ENCODE data around the gene COL16A1.

Gene COL16A1

GRCh38 chr1:31607360-31607759 lies 96.5 kb downstream of the COL16A1 start:
- no peak for TF ChIP-seq HDGF (IDR thresholded peaks at IDR 0.05; ENCODE audit: borderline replicate concordance)
- CTCF ChIA-PET = no interaction called here
- POLR2A ChIA-PET = no interaction called here
- DNase-seq (ENCODE audit: extremely low spot score) = no peak

- ChIA-PET POLR2A (no interaction called here), CTCF (interaction anchor here (1.0 kb wide), 1 partner anchor 13 kb away, joined by 3 read pairs; no protein-coding TSS in a partner anchor)
- no peak for DNase-seq (ENCODE audit: extremely low spot score)
- TF ChIP-seq L3MBTL2 (conservative IDR thresholded peaks at IDR 0.05) (no peak), CTBP1 (IDR thresholded peaks at IDR 0.05; ENCODE audit: borderline replicate concordance) (no peak), SUZ12 (IDR thresholded peaks at IDR 0.05) (no peak), ZNF384 (IDR thresholded peaks at IDR 0.05) (no peak), ELF4 (IDR thresholded peaks at IDR 0.05) (no peak), PKNOX1 (IDR thresholded peaks at IDR 0.05) (no peak), FOXM1 (IDR thresholded peaks at IDR 0.05; ENCODE audit: borderline replicate concordance) (no peak), FOXK2 (IDR thresholded peaks at IDR 0.05) (no peak), HDGF (IDR thresholded peaks at IDR 0.05; ENCODE audit: borderline replicate concordance) (no peak), LEF1 (IDR thresholded peaks at IDR 0.05; ENCODE audit: borderline replicate concordance) (no peak), SP1 (IDR thresholded peaks at IDR 0.05) (no peak), ARNT (IDR thresholded peaks at IDR 0.05) (no peak), TARDBP (IDR thresholded peaks at IDR 0.05) (no peak), NFRKB (IDR thresholded peaks at IDR 0.05) (no peak), BHLHE40 (IDR thresholded peaks at IDR 0.05; ENCODE audit: borderline replicate concordance) (no peak)
These were observed 97.8 kb downstream of the COL16A1 start for GRCh38 chr1:31605908-31606427.

Measured in HEK293T (cell line).